WTC11 (cell line): ENCODE data around the gene ZNF358. TPM values are rescaled to one million over a fixed set of nuclear protein-coding genes. Genes with fewer than 3 reads are reported as not detected.

ENCODE experiments used
- ATAC-seq: fragments of 200-7000 bp; cut with Tn5 transposase; 2 replicates; pipeline ENCODE4 v1.10.0; 2021; ENCODE audit warnings: mild to moderate bottlenecking, moderate library complexity
- CTCF ChIA-PET: fragments of 300-600 bp; sonication (Branson Sonifier 250); formaldehyde crosslinking; loops from one replicate; lab custom pipeline; 2021; ENCODE audit warnings: antibody characterized with exemption; lab: Charles Lee
- POLR2A ChIA-PET: fragments of 350-600 bp; sonication (Branson Sonifier 250); formaldehyde crosslinking; loops from one replicate; lab custom pipeline; 2021; ENCODE audit warnings: antibody characterized with exemption; lab: Charles Lee
- DNase-seq: peaks from one replicate; pipeline ENCODE4 v3.0.0; 2021; ENCODE audit warnings: low spot score
- H3K27ac Mint-ChIP-seq: 2 replicates; pipeline ENCODE4 v1.8.0; 2021; ENCODE audit warnings: mixed read lengths
- H3K27me3 Mint-ChIP-seq: 2 replicates; pipeline ENCODE4 v1.8.0; 2021; ENCODE audit warnings: low read depth, mild to moderate bottlenecking, moderate library complexity, mixed read lengths
- H3K36me3 Mint-ChIP-seq: 2 replicates; pipeline ENCODE4 v1.8.0; 2021; ENCODE audit warnings: mixed read lengths
- H3K4me1 Mint-ChIP-seq: 2 replicates; pipeline ENCODE4 v1.8.0; 2022; ENCODE audit warnings: mixed read lengths
- H3K4me3 Mint-ChIP-seq: 2 replicates; pipeline ENCODE4 v1.8.0; 2021; ENCODE audit warnings: mild to moderate bottlenecking, moderate library complexity, mixed read lengths
- H3K9me3 Mint-ChIP-seq: 2 replicates; pipeline ENCODE4 v1.8.0; 2021; ENCODE audit warnings: mixed read lengths
- CBFB ChIP-seq: sonication (generic); formaldehyde crosslinking; IDR thresholded peaks from 2 replicates; pipeline ENCODE4 v1.8.1; 2022; ENCODE audit warnings: mild to moderate bottlenecking, low read depth, missing genetic modification reagents
- CREB1 ChIP-seq: sonication (generic); formaldehyde crosslinking; IDR thresholded peaks from 2 replicates; pipeline ENCODE4 v1.8.0; 2023; ENCODE audit warnings: mild to moderate bottlenecking, missing genetic modification reagents
- CREM ChIP-seq: sonication (generic); formaldehyde crosslinking; IDR thresholded peaks from 2 replicates; pipeline ENCODE4 v1.8.1; 2022; ENCODE audit warnings: mild to moderate bottlenecking, missing genetic modification reagents, moderate library complexity
- ELF4 ChIP-seq: sonication (generic); formaldehyde crosslinking; IDR thresholded peaks from 2 replicates; pipeline ENCODE4 v1.8.1; 2022; ENCODE audit warnings: low read depth, mild to moderate bottlenecking, moderate library complexity, missing genetic modification reagents
- GRHL2 ChIP-seq: fragments of 250-450 bp; sonication (Bioruptor Pico); IDR thresholded peaks from 2 replicates; pipeline ENCODE4 v1.8.0; 2022; ENCODE audit warnings: mild to moderate bottlenecking, moderate library complexity; ENCODE audit not compliant: insufficient replicate concordance, severe bottlenecking
- IRF2 ChIP-seq: sonication (generic); formaldehyde crosslinking; IDR thresholded peaks from 2 replicates; pipeline ENCODE4 v1.8.0; 2022; ENCODE audit warnings: low read depth, missing genetic modification reagents, borderline replicate concordance
- NFATC4 ChIP-seq: fragments of 250-450 bp; sonication (Bioruptor Pico); IDR thresholded peaks from 2 replicates; pipeline ENCODE4 v1.9.0; 2021; ENCODE audit warnings: mild to moderate bottlenecking
- PRRX2 ChIP-seq: fragments of 250-450 bp; sonication (Bioruptor Pico); IDR thresholded peaks from 2 replicates; pipeline ENCODE4 v1.8.0; 2021; ENCODE audit warnings: mild to moderate bottlenecking
- SMAD3 ChIP-seq: sonication (generic); formaldehyde crosslinking; IDR thresholded peaks from 2 replicates; pipeline ENCODE4 v1.8.0; 2022; ENCODE audit warnings: missing genetic modification reagents, mild to moderate bottlenecking, borderline replicate concordance
- ZNF138 ChIP-seq: sonication (generic); formaldehyde crosslinking; conservative IDR thresholded peaks from 2 replicates; pipeline ENCODE4 v1.8.1; 2022; ENCODE audit warnings: mild to moderate bottlenecking, moderate library complexity, missing genetic modification reagents
- total RNA-seq: library from RNA; stranded (reverse); gene quantifications from 3 replicates; pipeline ENCODE4 v1.2.3, GENCODE V29; 2021
- TF ChIP-seq, protein P1 (sequence below): sonication (generic); formaldehyde crosslinking; IDR thresholded peaks from 2 replicates; pipeline ENCODE4 v1.8.1; 2023; ENCODE audit warnings: mild to moderate bottlenecking, missing genetic modification reagents, borderline replicate concordance
- TF ChIP-seq, protein P2 (sequence below): fragments of 250-450 bp; sonication (Bioruptor Pico); IDR thresholded peaks from 2 replicates; pipeline ENCODE4 v1.9.0; 2021; ENCODE audit warnings: moderate library complexity, mild to moderate bottlenecking, inconsistent platforms, borderline replicate concordance
- TF ChIP-seq, protein P3 (sequence below): sonication (generic); formaldehyde crosslinking; IDR thresholded peaks from 2 replicates; pipeline ENCODE4 v1.8.0; 2022; ENCODE audit warnings: mild to moderate bottlenecking, missing genetic modification reagents
- TF ChIP-seq, protein P4 (sequence below): sonication (generic); formaldehyde crosslinking; IDR thresholded peaks from 2 replicates; pipeline ENCODE4 v1.8.0; 2022; ENCODE audit warnings: missing genetic modification reagents
- TF ChIP-seq, protein P5 (sequence below): sonication (generic); formaldehyde crosslinking; IDR thresholded peaks from 2 replicates; pipeline ENCODE4 v1.8.0; 2022; ENCODE audit warnings: mild to moderate bottlenecking, missing genetic modification reagents
- TF ChIP-seq, protein P6 (sequence below): sonication (generic); formaldehyde crosslinking; IDR thresholded peaks from 2 replicates; pipeline ENCODE4 v1.8.0; 2023; ENCODE audit warnings: mild to moderate bottlenecking, missing genetic modification reagents
- TF ChIP-seq, protein P7 (sequence below): sonication (generic); formaldehyde crosslinking; conservative IDR thresholded peaks from 2 replicates; pipeline ENCODE4 v1.8.1; 2023; ENCODE audit warnings: mild to moderate bottlenecking, low read depth, missing genetic modification reagents, moderate library complexity
- TF ChIP-seq, protein P8 (sequence below): sonication (generic); formaldehyde crosslinking; IDR thresholded peaks from 2 replicates; pipeline ENCODE4 v1.8.1; 2023; ENCODE audit warnings: mild to moderate bottlenecking, missing genetic modification reagents, moderate library complexity

The ZNF358 gene
- total RNA-seq, 1 experiment from 2014 or later = 37.5 TPM

DNA sequence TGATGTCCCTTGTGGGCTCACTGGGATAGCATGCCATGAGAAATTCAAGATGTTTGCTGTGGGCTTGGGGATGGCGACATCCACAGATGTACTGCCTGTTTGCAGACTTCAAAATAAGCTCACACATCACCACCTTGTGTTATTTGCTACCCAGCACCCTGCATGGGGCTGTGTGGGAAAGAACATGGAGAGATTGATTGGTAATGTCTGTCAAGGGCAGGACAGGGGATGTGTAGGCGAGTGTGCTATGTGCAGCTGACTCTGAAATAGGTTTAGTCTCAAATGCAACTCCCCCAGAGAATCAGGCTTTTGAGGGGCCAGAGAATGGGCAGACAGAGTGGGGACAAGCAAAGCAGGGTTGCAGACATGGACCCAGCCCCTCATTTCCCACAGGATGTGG, 44.4 kb downstream of the ZNF358 start:
- POLR2A ChIA-PET = no interaction called here
- H3K27ac Mint-ChIP-seq = no peak overlapping the region

DNA sequence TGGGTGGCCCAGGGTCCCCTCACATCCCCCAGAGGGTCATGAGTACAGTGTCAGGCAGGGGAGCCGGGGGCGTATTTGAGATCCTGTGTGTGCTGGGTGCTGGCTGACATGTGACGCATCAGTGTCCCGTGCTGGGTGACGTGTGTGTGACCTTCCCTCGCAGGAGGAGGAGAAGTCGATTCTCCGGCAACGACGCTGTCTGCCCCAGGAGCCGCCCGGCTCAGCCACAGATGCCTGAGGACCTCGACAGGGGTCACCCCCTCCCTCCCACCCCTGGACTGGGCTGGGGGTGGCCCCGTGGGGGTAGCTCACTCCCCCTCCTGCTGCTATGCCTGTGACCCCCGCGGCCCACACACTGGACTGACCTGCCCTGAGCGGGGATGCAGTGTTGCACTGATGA, 45.4 kb downstream of the ZNF358 start:
- Mint-ChIP-seq H3K4me3 (no peak overlapping the region), H3K4me1 (no peaks in the 10 kb centered on the region), H3K36me3 (peaks cover 23% of the 10 kb centered on the region), H3K27ac (no peak overlapping the region), H3K27me3 (no peaks in the 10 kb centered on the region; the same call in 1 of the 2 replicates), H3K9me3 (0 out of 2 replicates have a peak, but pooled peaks cover 5% of the 10 kb centered on the region)
- DNase-seq (no peak), ATAC-seq (no peak)
- CTCF ChIA-PET = interaction anchor here (0.6 kb wide), 1 partner anchor 1020 kb away, joined by 3 read pairs; no protein-coding TSS in a partner anchor
- POLR2A ChIA-PET = no interaction called here
- TF ChIP-seq, protein P1, sequence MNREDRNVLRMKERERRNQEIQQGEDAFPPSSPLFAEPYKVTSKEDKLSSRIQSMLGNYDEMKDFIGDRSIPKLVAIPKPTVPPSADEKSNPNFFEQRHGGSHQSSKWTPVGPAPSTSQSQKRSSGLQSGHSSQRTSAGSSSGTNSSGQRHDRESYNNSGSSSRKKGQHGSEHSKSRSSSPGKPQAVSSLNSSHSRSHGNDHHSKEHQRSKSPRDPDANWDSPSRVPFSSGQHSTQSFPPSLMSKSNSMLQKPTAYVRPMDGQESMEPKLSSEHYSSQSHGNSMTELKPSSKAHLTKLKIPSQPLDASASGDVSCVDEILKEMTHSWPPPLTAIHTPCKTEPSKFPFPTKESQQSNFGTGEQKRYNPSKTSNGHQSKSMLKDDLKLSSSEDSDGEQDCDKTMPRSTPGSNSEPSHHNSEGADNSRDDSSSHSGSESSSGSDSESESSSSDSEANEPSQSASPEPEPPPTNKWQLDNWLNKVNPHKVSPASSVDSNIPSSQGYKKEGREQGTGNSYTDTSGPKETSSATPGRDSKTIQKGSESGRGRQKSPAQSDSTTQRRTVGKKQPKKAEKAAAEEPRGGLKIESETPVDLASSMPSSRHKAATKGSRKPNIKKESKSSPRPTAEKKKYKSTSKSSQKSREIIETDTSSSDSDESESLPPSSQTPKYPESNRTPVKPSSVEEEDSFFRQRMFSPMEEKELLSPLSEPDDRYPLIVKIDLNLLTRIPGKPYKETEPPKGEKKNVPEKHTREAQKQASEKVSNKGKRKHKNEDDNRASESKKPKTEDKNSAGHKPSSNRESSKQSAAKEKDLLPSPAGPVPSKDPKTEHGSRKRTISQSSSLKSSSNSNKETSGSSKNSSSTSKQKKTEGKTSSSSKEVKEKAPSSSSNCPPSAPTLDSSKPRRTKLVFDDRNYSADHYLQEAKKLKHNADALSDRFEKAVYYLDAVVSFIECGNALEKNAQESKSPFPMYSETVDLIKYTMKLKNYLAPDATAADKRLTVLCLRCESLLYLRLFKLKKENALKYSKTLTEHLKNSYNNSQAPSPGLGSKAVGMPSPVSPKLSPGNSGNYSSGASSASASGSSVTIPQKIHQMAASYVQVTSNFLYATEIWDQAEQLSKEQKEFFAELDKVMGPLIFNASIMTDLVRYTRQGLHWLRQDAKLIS = no peak
- TF ChIP-seq NFATC4 = no peak
- no peak for TF ChIP-seq ELF4 (CRISPR knock-in tag)
- TF ChIP-seq, protein P2, sequence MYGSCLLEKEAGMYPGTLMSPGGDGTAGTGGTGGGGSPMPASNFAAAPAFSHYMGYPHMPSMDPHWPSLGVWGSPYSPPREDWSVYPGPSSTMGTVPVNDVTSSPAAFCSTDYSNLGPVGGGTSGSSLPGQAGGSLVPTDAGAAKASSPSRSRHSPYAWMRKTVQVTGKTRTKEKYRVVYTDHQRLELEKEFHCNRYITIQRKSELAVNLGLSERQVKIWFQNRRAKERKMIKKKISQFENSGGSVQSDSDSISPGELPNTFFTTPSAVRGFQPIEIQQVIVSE (CRISPR knock-in tag) = no peak
- TF ChIP-seq CREB1 (CRISPR knock-in tag) = no peak
- TF ChIP-seq, protein P3, sequence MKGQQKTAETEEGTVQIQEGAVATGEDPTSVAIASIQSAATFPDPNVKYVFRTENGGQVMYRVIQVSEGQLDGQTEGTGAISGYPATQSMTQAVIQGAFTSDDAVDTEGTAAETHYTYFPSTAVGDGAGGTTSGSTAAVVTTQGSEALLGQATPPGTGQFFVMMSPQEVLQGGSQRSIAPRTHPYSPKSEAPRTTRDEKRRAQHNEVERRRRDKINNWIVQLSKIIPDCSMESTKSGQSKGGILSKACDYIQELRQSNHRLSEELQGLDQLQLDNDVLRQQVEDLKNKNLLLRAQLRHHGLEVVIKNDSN (CRISPR knock-in tag) = no peak
- TF ChIP-seq, protein P4, sequence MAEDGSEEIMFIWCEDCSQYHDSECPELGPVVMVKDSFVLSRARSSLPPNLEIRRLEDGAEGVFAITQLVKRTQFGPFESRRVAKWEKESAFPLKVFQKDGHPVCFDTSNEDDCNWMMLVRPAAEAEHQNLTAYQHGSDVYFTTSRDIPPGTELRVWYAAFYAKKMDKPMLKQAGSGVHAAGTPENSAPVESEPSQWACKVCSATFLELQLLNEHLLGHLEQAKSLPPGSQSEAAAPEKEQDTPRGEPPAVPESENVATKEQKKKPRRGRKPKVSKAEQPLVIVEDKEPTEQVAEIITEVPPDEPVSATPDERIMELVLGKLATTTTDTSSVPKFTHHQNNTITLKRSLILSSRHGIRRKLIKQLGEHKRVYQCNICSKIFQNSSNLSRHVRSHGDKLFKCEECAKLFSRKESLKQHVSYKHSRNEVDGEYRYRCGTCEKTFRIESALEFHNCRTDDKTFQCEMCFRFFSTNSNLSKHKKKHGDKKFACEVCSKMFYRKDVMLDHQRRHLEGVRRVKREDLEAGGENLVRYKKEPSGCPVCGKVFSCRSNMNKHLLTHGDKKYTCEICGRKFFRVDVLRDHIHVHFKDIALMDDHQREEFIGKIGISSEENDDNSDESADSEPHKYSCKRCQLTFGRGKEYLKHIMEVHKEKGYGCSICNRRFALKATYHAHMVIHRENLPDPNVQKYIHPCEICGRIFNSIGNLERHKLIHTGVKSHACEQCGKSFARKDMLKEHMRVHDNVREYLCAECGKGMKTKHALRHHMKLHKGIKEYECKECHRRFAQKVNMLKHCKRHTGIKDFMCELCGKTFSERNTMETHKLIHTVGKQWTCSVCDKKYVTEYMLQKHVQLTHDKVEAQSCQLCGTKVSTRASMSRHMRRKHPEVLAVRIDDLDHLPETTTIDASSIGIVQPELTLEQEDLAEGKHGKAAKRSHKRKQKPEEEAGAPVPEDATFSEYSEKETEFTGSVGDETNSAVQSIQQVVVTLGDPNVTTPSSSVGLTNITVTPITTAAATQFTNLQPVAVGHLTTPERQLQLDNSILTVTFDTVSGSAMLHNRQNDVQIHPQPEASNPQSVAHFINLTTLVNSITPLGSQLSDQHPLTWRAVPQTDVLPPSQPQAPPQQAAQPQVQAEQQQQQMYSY = no peak
- TF ChIP-seq, protein P5, sequence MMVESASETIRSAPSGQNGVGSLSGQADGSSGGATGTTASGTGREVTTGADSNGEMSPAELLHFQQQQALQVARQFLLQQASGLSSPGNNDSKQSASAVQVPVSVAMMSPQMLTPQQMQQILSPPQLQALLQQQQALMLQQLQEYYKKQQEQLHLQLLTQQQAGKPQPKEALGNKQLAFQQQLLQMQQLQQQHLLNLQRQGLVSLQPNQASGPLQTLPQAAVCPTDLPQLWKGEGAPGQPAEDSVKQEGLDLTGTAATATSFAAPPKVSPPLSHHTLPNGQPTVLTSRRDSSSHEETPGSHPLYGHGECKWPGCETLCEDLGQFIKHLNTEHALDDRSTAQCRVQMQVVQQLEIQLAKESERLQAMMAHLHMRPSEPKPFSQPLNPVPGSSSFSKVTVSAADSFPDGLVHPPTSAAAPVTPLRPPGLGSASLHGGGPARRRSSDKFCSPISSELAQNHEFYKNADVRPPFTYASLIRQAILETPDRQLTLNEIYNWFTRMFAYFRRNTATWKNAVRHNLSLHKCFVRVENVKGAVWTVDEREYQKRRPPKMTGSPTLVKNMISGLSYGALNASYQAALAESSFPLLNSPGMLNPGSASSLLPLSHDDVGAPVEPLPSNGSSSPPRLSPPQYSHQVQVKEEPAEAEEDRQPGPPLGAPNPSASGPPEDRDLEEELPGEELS = no peak
- no peak for TF ChIP-seq CREM
- TF ChIP-seq, protein P6, sequence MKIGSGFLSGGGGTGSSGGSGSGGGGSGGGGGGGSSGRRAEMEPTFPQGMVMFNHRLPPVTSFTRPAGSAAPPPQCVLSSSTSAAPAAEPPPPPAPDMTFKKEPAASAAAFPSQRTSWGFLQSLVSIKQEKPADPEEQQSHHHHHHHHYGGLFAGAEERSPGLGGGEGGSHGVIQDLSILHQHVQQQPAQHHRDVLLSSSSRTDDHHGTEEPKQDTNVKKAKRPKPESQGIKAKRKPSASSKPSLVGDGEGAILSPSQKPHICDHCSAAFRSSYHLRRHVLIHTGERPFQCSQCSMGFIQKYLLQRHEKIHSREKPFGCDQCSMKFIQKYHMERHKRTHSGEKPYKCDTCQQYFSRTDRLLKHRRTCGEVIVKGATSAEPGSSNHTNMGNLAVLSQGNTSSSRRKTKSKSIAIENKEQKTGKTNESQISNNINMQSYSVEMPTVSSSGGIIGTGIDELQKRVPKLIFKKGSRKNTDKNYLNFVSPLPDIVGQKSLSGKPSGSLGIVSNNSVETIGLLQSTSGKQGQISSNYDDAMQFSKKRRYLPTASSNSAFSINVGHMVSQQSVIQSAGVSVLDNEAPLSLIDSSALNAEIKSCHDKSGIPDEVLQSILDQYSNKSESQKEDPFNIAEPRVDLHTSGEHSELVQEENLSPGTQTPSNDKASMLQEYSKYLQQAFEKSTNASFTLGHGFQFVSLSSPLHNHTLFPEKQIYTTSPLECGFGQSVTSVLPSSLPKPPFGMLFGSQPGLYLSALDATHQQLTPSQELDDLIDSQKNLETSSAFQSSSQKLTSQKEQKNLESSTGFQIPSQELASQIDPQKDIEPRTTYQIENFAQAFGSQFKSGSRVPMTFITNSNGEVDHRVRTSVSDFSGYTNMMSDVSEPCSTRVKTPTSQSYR (CRISPR knock-in tag) = no peak

More for the DNA sequence above, 44.4 kb downstream of the ZNF358 start:
- ATAC-seq (no peak), DNase-seq (no peak)
- no peaks in the 10 kb centered on the region; the same call in 1 of the 2 replicates for H3K4me1 Mint-ChIP-seq
- TF ChIP-seq, protein P7, sequence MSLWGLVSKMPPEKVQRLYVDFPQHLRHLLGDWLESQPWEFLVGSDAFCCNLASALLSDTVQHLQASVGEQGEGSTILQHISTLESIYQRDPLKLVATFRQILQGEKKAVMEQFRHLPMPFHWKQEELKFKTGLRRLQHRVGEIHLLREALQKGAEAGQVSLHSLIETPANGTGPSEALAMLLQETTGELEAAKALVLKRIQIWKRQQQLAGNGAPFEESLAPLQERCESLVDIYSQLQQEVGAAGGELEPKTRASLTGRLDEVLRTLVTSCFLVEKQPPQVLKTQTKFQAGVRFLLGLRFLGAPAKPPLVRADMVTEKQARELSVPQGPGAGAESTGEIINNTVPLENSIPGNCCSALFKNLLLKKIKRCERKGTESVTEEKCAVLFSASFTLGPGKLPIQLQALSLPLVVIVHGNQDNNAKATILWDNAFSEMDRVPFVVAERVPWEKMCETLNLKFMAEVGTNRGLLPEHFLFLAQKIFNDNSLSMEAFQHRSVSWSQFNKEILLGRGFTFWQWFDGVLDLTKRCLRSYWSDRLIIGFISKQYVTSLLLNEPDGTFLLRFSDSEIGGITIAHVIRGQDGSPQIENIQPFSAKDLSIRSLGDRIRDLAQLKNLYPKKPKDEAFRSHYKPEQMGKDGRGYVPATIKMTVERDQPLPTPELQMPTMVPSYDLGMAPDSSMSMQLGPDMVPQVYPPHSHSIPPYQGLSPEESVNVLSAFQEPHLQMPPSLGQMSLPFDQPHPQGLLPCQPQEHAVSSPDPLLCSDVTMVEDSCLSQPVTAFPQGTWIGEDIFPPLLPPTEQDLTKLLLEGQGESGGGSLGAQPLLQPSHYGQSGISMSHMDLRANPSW = no peak
- TF ChIP-seq SMAD3 (no peak), ZNF138 (CRISPR knock-in tag) (no peak), GRHL2 (CRISPR knock-in tag) (no peak), PRRX2 (CRISPR knock-in tag) (no peak), CBFB (no peak), CREB1 (CRISPR knock-in tag) (no peak), IRF2 (no peak), CREM (no peak)
- TF ChIP-seq, protein P8, sequence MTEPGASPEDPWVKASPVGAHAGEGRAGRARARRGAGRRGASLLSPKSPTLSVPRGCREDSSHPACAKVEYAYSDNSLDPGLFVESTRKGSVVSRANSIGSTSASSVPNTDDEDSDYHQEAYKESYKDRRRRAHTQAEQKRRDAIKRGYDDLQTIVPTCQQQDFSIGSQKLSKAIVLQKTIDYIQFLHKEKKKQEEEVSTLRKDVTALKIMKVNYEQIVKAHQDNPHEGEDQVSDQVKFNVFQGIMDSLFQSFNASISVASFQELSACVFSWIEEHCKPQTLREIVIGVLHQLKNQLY = no peak
- H3K9me3 Mint-ChIP-seq = 0 out of 2 replicates have a peak, but pooled peaks cover 5% of the 10 kb centered on the region
- CTCF ChIA-PET = interaction anchor here (2.3 kb wide), 1 partner anchor 8 kb away, joined by 18 read pairs; no protein-coding TSS in a partner anchor
- peaks cover 23% of the 10 kb centered on the region for H3K36me3 Mint-ChIP-seq
- H3K4me3 Mint-ChIP-seq = no peak overlapping the region
- no peaks in the 10 kb centered on the region; the same call in 1 of the 2 replicates for H3K27me3 Mint-ChIP-seq
